ENCODE data around the gene FBXW12.

FBXW12 gene

DNA sequence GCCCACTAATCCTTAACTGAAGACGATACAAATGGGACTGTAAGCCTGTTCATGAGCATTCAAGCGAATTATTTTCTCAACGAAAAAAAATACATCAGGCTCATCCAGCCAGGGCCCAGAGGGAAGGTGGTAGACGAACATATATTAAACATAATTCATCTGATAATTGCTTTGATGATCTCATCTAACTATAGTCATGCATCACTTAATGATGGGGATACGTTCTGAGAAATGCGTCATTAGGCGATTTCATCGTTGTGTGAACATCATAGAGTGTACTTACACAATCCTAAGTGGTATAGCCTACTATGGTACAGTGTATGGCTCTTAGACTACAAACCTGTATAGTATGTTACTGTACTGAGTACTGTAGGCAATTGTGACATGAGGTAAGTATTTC lies 28.6 kb upstream of the FBXW12 start:
- TF ChIP-seq POLR2A (IDR thresholded peaks at IDR 0.05; ENCODE audit: extremely low read depth, insufficient read length): no peak
- TF ChIP-seq CTCF (IDR thresholded peaks at IDR 0.05; ENCODE audit: low read depth, low read length): no peak
- TF ChIP-seq MAX (IDR thresholded peaks at IDR 0.05; ENCODE audit: low read depth, low read length): no peak
- no peak for TF ChIP-seq MYC (IDR thresholded peaks at IDR 0.05; ENCODE audit: low read depth, low read length)
- no peak overlapping the region for H3K4me3 ChIP-seq (ENCODE audit: low read depth, low read length)
- DNase-seq (ENCODE audit: low read depth): no peak

DNA sequence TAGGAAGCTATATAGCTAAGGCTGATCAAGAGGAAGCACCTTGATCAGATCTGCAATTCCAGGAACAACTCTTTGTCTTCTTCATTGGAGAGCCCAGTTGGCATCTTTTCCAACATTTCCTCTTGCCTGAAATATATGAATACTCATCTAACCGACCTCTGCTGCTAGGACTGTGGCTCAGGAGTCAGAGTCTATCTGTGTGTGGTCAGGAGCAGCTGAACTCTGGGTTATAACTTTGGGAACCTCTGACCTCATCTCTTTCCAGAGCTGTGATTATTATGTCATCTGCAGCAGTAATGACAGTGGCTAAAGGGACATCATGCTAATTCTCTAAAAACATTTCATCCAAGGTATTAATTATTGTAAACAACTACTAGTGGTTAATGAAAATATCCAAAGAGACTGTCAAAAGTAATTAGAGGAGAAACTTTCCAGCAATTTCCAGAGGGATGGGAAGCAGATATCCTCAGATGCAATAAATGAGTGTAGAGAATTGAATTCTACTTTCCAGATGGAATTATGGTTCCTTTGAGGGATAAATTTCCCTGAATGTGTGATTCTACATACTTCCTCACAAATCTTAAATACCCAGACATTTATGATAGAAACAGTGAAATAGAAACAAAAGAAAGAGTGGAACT lies 27.0 kb upstream of the FBXW12 start:
- TF ChIP-seq MYC (IDR thresholded peaks at IDR 0.05; ENCODE audit: low read depth, low read length) (no peak), CTCF (IDR thresholded peaks at IDR 0.05; ENCODE audit: low read depth, low read length) (no peak), MAX (IDR thresholded peaks at IDR 0.05; ENCODE audit: low read depth, low read length) (no peak), POLR2A (IDR thresholded peaks at IDR 0.05; ENCODE audit: extremely low read depth, insufficient read length) (no peak)
- DNase-seq (ENCODE audit: low read depth): no peak
- H3K4me3 ChIP-seq (ENCODE audit: low read depth, low read length): no peak overlapping the region

- no peak overlapping the region for H3K4me3 ChIP-seq (ENCODE audit: low read depth, low read length)
- no peak for DNase-seq (ENCODE audit: low read depth)
- TF ChIP-seq MYC (IDR thresholded peaks at IDR 0.05; ENCODE audit: low read depth, low read length) (no peak), POLR2A (IDR thresholded peaks at IDR 0.05; ENCODE audit: extremely low read depth, insufficient read length) (no peak), MAX (IDR thresholded peaks at IDR 0.05; ENCODE audit: low read depth, low read length) (no peak), CTCF (IDR thresholded peaks at IDR 0.05; ENCODE audit: low read depth, low read length) (no peak)
Observed at GRCh38 chr3:48345946-48346572, 26.0 kb upstream of the FBXW12 start.

DNA sequence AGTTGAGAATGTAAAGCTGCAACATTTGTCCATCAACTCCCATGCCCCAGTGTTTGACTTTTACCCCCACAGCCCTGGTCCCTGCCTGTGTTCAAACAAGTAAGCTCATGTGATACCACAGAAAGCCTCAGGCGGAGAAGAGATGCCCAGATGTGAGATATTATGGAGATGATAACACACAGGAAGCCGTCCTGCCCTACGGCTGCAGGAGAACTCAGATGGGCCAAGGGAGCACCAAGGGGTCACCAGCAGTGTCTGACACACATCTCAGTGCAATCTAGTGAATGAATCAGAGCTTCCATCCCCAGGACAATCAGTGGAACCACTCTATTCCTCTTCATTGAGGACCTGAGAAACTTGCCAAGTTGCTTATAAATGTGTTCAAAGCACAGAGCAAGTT lies 24.5 kb upstream of the FBXW12 start:
- no peak for TF ChIP-seq POLR2A (IDR thresholded peaks at IDR 0.05; ENCODE audit: extremely low read depth, insufficient read length)
- no peak for TF ChIP-seq MYC (IDR thresholded peaks at IDR 0.05; ENCODE audit: low read depth, low read length)
- TF ChIP-seq CTCF (IDR thresholded peaks at IDR 0.05; ENCODE audit: low read depth, low read length): no peak
- TF ChIP-seq MAX (IDR thresholded peaks at IDR 0.05; ENCODE audit: low read depth, low read length): no peak
- H3K4me3 ChIP-seq (ENCODE audit: low read depth, low read length): no peak overlapping the region
- DNase-seq (ENCODE audit: low read depth): no peak

DNA sequence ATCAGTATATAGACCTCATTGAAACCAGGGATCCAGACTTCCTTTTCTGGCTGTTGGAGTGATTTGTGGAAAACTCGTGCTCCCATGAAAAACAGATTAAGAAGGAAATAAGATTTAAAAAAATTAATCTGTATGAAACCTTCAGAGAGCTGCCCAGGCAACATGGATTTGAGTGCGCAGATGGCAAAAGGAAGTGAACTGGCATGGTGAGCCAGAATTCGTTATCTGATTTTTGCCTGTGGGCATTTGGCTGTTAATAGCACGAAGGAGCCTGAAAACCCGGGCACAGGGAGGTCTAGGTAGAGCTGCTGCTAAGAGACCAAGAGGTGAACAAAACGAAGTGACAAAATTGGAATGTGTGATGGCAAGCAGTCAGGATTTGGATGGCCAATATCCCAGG lies 19.5 kb upstream of the FBXW12 start:
- no peak overlapping the region for H3K4me3 ChIP-seq (ENCODE audit: low read depth, low read length)
- no peak for TF ChIP-seq CTCF (IDR thresholded peaks at IDR 0.05; ENCODE audit: low read depth, low read length)
- TF ChIP-seq MAX (IDR thresholded peaks at IDR 0.05; ENCODE audit: low read depth, low read length): no peak
- TF ChIP-seq POLR2A (IDR thresholded peaks at IDR 0.05; ENCODE audit: extremely low read depth, insufficient read length): no peak
- TF ChIP-seq MYC (IDR thresholded peaks at IDR 0.05; ENCODE audit: low read depth, low read length): no peak
- DNase-seq (ENCODE audit: low read depth): no peak
